ENCODE data around the gene GAREM1.

The GAREM1 gene

DNA sequence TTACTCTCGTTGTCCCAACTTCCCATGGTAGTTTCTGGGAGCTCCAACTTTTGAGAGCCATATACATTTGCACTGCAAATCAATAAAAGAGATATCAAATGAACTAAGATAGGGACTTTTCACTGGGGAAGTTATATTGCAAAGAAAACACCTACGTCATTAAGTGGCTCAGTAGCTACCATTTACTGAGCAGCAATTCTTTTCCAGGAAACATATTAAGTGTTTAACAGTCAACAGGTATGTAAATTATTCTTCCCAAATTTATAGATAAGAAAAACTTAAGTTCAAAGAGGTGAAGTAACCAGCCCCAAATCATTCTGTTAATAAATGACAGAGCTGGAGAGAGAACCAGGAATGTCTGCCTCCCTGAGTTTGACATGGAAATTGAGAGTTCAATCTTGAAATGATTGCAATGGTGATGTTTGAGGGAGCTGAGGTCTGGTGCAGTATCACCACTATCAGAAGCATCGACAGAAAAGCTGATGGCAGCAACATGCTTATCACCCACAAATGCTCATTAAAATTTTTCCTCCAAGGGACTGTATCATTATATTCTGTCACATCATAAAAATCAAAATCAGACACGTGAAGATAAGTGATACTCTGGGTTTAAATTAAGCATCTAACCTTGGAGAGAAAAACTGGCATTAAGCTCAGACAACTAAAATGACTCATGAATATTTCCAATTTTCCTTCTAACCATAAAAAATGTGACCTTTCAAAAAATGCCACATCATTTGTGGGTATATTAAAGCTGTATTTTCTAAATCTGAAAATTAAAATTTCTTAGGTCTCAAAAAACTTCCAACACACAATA lies 43.4 kb downstream of the GAREM1 start:
- DNase-seq = no peak

DNA sequence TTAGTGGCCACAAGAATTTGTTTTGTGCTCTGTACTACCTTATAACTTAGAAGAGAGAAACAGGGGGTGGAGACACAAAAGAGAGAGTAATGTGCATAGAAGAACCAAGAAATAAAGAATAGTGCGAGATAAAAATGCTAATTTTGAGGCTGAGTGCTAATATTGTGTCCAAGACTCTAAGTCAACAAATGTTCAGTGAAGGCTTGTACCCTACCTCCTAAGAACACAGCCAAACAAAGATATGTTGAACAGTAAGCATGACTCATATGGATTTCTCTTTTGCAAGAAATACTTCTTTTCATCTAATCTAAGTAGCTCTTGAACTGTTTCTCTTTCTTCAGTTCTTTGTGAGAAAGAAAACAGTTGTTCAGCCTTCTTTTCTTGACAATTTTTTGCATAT lies 45.2 kb downstream of the GAREM1 start:
- DNase-seq = no peak

DNA sequence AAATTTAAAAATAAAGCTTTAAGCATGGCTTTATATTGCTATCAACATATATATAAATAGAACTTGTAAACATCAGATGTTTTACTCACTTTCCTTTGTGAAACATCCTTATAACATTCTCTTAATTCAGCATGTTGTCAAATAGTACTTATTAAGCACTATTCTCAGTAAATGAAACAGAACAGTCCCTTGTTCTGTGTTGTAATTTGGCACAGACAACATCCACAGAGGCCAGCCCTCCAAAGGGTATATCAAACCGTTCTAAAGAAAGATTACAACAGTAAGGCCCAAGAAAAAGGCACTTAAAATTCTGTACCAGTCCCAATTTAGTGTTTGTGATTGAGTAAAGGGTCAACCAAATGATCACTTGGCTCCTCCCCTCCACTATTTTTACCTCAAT lies 46.0 kb downstream of the GAREM1 start:
- DNase-seq = peak in 1 of 56 donors; percentile 7

DNA sequence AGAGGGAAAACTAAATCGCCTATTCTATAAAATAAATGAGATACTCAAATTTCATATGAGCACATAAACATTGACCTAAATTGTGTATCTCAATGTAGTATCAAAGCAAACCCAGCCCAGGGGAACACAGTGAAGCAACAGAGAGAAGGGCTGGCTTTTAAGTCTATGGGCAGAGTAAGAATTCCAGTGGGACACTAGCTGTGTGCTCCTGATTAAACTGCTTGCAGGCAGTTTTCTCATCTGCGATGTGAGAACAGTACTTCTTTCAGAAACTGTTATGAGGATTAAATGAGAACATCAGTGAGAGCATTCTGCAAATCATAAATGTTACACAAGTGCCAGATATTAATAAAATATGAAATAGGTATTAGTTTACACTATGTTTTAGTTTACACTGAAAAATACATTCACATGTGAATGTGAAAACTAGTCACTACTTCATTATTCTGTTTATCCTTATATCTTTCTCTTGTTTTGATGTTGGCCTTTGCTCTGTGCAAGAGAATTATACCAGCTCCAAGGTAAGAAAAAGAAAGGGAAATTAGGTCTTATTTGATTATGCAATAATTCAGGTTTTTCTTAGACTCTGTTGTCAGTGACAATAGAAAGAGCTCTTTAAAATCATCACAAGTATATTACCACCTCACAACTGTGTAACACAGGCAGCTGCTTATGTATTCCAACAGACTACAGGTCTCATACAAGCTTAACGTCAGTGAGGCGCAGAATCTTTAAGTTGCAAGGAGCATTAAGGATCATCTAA lies 47.5 kb downstream of the GAREM1 start:
- no peak for DNase-seq

DNA sequence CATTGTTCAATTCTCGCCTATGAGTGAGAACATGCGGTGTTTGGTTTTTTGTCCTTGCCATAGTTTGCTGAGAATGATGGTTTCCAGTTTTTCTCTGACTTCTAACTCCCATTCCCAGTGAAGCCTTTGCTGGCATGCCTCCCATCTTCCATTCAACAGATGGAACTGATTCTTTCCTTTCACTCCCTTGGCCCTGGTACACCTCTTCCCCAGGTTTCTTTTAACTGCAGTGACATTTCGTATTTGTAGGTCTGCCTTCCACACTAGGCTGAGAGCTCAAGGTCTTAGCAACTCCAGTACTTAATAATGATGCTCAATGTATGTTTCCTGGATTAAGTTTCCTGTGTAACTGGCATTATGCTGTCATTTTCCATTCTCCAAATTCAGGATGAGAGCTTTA lies 48.5 kb downstream of the GAREM1 start:
- no peak for DNase-seq

DNA sequence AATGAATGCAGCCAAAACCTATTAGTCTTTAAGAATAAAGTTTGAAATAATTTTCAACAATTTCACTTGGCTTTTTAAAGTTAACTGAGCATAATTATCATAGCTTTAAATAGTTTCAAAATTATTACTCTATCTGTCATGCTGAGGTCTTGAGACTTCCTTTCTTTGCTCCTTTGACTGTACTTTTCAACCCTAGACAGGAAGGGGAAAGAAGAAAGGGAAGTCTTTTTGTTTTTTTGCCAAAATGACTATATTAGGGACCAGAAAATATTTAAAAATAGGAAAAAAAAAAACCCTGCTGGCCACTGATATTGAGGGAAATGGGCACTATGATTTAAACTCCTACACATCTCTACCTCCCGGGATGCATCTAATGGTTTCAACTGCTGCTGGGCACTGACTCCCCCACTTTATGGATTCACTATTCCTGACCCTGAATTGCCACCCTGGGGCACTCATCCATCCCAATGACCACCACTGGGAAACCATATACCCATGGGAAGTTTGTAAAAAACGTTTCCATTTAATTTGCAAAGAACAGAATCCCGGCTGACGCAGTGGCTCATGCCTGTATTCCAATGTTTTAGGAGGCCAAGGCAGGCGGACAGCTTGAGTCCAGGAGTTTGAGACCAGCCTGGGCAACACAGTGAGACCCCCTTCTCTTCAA lies 50.5 kb downstream of the GAREM1 start:
- no peak for DNase-seq

DNA sequence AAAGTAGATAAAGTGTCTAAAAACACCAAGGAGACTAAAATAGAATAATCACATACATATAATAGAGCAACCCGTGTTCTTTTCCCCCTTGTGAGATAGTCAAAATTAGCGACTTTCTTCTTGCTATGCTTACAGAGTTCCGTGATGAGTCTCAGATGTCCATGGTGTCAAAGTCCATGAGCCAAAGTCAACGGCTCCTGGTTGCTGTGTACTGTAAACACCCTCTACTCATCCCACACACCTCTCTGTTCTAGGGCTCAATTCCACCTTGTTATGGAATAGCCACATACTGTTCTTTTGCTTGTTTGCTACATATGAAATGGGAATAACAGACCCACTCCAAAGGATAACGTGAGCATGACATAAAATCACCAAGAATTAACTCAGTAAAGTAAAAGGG lies 52.5 kb downstream of the GAREM1 start:
- DNase-seq = no peak

DNA sequence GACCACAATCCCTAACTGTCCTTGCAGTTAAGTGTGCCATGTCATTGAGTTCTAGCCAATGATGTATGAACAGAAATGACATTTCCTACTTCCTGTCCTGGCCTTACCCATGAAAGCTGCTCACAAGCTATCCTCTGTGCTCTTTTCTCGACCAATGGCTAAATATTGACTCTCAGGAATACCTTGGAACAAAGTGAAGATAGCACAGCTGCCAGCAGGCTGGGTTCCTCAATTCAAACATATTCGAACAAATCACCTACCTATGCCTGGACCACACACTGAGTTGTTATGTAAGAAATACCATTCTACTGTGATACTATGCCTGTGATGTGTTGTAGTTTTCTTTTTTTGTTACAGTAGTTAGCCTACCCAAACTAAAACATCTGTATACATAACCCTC lies 65.1 kb downstream of the GAREM1 start:
- no peak for DNase-seq

DNA sequence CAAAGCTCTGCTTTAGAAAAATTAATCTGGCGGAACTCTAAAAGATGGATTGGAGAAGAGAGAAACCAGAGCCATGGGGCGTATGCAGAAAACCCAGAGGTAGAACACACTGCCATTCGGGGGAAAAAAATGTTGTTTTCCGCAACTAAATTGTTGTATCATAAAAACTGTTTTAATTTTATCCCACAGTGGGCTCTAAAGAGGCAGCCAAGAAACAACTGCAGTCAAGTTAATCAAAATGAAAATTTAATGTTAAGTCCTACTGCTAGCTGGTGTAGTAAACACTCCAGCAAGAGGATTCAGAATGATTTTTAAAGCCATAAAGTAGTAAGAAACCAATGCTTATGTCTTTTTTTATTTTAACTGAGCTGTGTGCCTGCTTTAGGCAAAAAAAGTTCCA lies 69.1 kb downstream of the GAREM1 start:
- no peak for DNase-seq

DNA sequence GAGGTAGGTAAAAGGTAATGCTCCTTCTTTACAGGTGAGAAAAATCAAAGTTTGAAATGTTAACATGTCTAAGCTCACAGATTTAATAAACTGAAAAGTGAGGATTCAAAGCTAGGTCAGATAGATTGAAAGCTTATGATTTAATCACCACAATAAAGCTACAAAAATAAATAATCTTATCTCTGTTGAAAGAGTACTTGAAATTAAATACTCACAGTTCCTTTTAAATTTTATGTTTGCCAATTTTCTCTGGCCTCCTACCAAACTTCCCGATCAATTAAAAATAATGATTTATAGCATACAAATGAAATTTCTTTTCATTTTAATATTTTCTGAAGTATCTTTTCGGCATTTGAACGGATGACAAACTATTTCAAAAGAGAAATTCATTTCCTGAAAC lies 77.3 kb downstream of the GAREM1 start:
- DNase-seq = no peak

DNA sequence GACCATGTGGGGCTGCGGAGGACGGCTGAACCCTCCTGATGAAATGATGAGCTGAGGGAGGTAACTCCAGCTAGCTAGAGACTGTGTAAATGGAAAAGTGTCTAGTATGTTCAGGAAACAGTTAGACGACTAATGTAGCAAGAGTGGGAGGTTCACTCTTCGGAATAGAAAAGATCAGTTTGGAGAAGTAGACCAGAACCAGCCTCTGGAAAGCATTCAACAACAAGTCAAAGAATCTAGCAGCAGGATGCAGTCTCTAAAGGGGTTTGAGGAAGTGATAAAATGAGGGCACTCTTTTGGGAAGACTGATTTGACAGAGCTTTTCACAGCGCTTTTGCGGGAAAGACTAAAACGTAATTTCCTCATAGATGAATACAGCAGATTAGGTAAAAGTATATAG lies 79.6 kb downstream of the GAREM1 start:
- DNase-seq = no peak

DNA sequence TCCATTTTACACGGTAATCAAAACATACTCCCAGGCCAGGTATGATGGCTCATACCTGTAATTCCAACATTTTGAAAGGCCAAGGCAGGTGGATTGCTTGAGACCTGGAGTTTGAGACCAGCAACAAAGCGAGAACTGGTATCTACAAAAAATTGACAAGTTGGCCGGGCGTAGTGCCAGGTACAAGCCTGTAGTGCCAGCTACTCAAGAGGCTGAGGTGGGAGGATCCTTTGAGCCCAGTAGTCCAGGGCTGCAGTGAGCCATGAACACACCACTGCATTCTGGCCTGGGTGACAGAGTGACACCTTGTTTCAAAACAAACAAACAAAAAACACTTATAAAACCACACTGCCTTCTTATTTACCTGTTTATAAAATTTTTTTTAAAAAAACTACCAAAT lies 80.8 kb downstream of the GAREM1 start:
- DNase-seq = peak in 1 of 56 donors; percentile 3

DNA sequence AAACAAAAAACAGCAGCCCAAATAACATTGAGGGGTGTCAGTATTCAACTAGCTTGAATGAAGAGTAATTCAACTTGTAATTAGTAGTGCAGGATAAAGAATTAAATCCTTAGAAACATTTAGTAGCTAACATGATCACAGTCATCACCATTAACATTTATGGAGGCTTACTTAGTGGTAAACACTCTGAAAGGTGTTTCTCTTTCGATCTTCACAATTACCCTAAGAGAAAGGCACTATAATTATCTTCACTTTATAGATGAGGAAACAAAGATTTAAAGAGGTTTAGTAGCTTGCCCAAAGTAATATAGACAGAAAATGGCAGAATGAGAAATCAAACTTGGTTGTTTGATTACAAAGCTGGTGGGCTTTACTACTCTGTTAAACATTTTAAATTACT lies 81.5 kb downstream of the GAREM1 start:
- DNase-seq = no peak

DNA sequence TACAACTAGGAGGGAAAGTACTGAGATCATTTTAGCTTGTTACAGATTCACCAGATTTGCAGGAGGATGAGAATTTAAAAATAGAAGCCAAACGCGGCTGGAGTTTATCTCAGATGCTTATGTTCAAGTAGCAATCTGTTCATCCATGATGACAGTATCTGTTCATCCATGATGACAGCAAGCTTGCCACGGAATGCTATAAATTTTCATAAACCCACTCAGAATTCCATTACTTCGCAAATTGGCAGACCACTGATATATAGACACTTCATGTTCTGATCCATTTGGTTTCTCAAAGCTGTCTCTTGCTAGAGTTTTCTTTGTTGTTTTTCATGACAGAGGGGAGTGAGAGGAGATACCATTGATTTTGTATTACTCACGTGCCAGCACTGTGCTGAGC lies 84.2 kb downstream of the GAREM1 start:
- no peak for DNase-seq

DNA sequence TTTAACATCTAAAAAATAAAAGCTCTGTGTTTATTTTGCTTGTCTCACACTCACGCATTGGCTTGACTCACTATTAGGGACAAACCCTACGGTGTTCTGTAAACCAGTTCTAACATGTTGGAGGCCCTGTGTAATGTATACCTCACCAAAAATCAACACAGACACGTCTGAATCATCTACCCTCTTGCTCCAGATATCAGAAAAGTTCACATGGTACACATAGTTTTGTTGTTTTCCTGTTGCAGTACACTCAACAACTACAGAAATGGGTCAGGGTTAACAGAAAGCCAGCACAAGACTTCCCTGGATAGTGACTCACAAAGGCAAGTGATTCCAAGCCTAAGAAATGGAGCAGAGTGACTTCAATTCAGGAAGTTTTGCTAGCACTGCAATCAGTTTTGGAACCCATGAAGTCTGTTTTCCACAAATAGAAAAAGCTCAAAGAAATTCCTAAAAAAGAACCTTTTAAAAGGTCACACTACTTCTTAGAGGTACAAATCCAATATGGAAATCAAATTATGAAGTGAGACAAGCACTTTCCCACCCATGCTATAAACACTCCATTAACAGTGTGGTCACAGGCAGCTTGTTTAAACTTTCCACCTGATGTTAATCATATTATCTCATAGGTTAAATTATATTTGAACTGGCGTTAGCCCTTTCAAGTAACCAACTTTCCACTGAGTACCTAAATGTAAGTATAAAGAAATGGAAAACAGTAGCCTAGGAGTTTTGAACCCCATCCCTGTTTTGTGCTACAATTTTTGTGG lies 87.4 kb downstream of the GAREM1 start:
- no peak for DNase-seq

DNA sequence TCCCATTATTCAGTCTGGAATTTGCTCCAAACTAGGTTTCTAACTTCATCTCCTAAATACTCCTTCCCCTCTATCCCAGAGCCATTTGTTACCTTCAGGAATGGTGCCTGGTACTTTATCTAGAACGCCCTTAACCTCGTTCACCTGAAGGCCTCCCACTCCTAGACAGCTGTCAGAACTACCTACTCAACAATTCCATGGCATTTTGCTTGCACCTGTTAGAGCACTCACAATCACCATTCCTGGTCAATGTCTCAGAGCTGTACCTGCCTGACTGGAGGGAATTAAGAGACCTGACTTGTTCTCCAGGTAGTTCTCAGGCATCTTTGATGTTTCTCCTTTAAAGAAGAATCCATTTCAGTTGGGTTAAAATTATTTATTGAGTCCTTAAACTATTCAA lies 88.9 kb downstream of the GAREM1 start:
- DNase-seq = no peak

DNA sequence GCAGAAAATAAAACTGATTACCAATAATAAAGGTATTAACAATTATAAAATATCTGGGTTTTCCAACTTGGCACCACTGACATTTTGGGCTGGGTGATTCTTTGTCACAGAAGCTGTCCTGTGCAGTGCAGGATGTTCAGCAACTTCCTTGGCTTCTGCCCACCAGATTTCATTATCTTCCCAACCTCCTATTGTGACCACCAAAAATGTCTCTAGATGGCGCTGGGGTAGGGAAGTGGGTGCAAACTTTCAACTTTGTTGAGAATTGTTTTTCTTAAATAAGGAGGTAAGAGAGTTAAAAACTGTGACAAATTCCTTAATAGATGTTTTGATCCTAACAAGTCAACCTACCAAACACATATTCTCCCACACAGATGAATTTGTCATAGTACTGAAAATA lies 90.1 kb downstream of the GAREM1 start:
- no peak for DNase-seq

DNA sequence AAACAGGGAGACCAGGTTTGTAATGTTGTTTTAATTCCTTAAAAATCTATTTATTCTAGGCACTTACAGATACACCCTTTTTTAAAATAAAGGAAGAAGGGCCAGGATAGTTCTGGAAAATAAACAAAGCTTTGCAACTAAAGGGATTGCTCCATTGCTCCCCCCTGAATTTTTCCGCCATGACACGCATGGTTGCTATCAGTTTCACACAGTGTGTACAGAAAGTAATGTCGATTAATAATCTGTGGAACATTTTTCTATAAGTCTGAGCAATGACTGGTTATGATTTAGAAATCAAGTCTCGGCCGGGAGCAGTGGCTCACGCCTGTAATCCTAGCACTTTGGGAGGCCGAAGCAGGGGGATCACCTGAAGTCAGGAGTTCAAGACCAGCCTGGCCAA lies 90.8 kb downstream of the GAREM1 start:
- no peak for DNase-seq

DNA sequence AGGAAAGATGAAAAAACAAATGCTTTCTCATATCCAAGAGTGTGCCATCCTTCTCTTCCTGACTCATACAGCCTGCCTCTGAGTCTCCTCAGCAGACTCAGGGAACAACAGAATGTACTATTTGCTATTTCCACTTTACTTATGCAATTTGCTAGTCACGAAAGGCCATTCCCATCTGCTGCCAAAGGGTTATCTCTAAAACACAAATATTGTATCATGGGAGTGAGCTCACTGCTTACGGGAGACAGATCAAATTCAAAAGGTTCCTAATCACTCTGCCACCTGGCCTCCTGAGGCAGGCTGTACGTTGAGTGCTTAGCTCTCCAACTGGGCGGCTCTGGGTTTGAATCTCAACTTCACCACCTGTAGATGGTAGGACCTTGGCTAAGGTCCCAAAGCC lies 92.0 kb downstream of the GAREM1 start:
- no peak for DNase-seq

DNA sequence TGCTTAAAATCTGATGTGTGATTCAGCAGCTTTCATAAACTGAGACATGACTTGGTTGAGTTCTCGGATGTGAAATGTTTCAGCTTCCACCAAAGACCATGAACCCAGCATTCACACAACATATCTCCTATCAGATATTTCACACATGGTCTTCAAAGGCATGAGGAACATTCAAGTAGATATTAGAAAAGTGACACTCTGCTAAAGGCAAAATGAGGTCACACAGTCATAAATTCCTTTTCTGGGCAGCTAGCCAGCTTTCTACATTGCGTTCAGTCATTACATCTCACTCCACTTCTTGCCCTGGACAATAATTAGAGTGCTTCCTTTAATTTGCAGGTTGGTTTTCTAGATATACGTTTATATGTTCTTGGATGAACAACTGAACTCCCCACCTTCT lies 96.7 kb downstream of the GAREM1 start:
- no peak for DNase-seq

DNA sequence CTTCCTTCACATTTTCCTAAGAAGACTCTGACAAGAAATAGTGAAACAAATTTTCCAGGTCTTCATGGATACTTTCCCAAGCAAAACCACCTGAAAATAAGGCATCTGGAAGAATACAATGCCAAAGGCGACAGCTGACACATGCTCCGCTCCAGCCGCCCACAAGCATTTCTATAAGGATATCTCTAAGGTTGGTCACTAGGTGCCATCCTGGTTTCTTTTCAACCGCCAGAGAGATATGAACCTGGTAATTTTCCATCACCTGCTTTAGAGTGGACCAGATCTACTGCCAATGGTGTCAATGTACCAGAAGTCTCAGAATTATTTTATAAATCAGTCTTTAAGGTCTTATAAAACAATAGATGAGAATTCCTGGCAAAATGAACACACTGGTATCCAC lies 97.2 kb downstream of the GAREM1 start:
- DNase-seq = no peak

Measured in nucleus accumbens (tissue), 56 donors.